HG02763 (cell line): ENCODE results near the gene PPID.
"Not testable (repeated sequence)": the region's sequence is repeated elsewhere in the genome, so short reads cannot be mapped to it uniquely, and the experiment has no call there.

Experiments
- ATAC-seq: cut with Tn5 transposase; IDR thresholded peaks from one replicate; pipeline ENCODE4 v1.9.1; 2021; ENCODE audit warnings: mild to moderate bottlenecking, moderate library complexity; ENCODE audit not compliant: unreplicated experiment

Gene PPID

DNA sequence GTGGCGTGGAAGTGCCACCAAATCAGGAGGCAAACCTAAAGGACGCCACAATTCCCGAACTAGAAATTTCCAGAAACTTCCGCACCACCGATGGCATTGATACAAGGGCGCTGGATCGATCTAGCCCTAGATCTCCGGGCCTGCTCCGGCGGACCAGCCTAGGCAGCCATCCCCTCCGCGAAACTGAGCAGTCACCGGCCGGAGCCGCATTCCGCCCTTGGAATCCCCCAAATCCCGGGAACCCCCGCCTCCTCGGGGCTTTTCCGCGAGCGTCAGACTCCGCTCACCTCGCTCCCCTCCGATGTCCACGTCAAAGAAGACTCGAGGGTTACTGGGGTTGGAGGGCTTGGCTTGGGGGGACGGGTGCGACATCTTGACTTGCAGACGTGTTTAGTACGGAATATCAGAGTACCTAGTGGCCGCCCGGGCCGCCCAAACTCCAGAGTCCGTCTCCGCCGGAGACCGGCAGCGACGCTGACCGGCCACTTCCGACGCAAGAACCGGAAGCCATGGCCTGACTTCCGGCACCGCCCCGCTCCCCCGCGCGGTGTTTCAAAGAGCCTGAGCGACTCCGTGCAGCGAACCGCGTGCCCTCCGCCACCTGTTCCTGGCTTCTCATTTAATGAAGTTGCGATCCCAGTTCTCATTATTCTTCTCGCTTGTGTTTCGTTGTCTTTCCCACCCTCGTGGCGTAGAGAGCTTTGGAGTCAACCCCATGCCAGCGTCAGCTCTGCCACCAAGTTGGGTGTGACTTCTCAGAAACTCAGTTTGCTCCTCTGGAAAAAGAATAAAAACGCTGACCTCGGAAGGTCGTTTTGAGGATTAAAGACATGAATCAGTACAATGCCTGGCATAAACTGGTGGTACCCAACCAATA, at the start of gene PPID:
TSS of gene PPID (minus strand) at position 480 of the 877 bp plus-strand sequence. CDS start at position 372, 108 bp downstream.
- peak; percentile 97 for ATAC-seq

GRCh38 chr4:158771776-158772175, 48.6 kb upstream of the PPID start:
- ATAC-seq: no peak

- no peak for ATAC-seq
These were observed 47.5 kb upstream of the PPID start for GRCh38 chr4:158770671-158771070.

DNA sequence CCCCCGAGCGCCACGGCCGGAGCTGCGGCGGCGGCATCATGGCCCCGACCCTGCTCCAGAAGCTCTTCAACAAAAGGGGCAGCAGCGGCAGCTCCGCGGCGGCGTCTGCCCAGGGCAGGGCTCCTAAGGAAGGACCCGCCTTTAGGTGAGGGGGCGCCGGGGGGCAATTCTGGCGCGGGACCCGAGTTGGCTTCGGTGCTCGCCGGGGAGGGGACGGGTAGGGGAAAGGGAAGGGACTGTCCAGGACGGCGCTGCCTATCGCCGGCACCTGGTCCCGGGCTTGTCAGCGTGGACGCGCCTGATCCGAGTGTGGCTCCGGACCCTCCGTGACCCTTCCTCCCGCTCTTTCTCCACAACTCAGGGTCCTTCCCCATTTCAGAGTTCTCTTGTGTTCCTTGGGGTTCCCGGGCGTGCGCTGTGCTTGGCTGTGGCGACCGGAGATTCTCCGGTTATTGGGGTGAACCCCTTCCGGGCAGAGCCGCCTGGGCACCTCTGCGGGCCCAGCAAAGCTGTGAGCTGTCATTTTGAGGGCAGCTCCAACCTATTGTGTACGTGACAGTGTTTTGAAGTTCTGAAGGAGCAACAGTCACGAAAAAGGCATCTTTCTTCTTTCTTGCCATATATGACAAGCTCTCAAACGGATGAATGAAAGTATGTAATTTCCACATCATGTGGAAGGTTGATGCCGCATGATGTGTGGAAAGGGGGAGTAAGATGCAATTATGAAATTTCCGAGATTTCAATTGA, 46.2 kb upstream of the PPID start:
- ATAC-seq: peak; percentile 31

- ATAC-seq: peak; percentile 86
These were observed 45.5 kb upstream of the PPID start, which contains the start of gene FNIP2 for GRCh38 chr4:158768555-158769174. Gene FNIP2, plus strand, starts transcription at chr4:158769026. Its CDS starts 187 bp downstream, at chr4:158769213.

DNA sequence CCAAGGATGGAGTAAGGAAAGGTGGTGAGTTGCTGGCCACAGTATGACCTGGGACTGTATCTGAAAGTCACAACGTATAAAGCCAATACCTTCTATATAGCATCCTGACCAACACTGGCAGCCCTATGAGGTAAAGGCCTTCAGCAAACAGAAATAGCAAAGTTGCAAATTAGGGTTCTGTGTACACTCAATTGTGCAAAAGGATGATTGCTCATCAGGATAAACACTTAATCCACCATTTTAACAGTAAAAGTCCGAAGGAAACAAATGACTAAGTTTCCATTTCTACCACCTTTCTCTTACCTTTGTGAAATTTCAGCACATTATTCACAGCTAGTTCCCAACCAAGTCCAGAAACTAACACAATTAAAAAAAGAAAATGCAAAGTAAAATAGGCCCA, 44.3 kb upstream of the PPID start:
- no peak for ATAC-seq

GRCh38 chr4:158766434-158767044, 43.3 kb upstream of the PPID start:
- no peak for ATAC-seq

GRCh38 chr4:158763462-158763861, 40.3 kb upstream of the PPID start:
- no peak for ATAC-seq

- ATAC-seq: no peak
These were observed 39.4 kb upstream of the PPID start for GRCh38 chr4:158762553-158762952.

- ATAC-seq: no peak
These were observed 37.7 kb upstream of the PPID start for GRCh38 chr4:158760866-158761265.

DNA sequence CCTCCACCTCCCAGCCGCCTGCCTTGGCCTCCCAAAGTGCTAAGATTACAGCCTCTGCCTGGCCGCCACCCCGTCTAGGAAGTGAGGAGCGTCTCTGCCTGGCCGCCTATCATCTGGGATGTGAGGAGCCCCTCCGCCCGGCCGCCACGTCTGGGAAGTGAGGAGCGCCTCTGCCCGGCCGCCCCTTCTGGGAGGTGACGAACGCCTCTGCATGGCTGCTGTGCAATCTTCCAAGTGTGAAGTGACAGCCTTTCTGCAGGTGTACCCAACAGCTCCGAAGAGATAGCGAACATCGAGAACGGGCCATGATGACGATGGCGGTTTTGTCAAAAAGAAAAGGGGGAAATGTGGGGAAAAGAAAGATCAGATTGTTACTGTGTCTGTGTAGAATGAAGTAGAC, 36.3 kb upstream of the PPID start:
- ATAC-seq: not testable (repeated sequence)

GRCh38 chr4:158758703-158759102, 35.5 kb upstream of the PPID start:
- ATAC-seq: no peak

DNA sequence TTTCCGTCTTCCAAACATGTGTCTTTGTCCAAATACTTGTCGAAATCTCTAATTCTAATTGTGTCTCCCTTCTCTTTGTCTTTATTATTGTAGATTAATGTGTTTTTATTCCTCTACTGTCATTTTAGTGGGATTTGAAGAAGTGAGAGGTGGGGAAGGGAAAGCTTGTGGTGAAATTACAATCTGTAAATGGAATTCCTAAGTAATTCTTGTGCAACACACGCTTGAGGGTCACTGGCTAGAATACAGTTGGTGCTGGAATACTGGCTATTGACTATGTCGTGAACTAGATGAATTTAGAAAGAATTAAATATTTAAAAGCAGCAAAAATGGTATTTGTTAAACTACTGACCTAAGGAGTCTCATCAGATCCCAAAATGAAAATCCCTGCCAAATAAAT, 34.9 kb upstream of the PPID start:
- no peak for ATAC-seq

DNA sequence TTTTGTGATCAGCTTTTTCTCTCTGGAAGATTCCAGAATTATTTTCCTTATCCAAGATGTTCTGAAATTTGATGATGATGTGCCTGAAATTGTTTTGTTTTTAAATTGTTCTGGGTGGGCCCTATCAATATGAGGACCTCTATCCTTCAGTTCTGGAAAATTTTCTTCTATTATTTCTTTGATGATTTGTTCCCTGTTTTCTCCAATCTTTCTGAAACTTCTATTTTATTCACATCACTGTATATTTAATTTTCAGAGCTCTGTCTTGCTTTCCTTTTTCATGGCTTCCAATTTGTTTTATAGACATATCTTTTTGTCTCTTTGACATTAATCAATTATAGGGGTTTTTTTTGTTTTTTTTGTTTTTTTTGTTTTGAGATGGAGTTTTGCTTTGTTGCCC, 33.4 kb upstream of the PPID start:
- ATAC-seq: no peak

GRCh38 chr4:158755819-158756218, 32.6 kb upstream of the PPID start:
- ATAC-seq: not testable (repeated sequence)

DNA sequence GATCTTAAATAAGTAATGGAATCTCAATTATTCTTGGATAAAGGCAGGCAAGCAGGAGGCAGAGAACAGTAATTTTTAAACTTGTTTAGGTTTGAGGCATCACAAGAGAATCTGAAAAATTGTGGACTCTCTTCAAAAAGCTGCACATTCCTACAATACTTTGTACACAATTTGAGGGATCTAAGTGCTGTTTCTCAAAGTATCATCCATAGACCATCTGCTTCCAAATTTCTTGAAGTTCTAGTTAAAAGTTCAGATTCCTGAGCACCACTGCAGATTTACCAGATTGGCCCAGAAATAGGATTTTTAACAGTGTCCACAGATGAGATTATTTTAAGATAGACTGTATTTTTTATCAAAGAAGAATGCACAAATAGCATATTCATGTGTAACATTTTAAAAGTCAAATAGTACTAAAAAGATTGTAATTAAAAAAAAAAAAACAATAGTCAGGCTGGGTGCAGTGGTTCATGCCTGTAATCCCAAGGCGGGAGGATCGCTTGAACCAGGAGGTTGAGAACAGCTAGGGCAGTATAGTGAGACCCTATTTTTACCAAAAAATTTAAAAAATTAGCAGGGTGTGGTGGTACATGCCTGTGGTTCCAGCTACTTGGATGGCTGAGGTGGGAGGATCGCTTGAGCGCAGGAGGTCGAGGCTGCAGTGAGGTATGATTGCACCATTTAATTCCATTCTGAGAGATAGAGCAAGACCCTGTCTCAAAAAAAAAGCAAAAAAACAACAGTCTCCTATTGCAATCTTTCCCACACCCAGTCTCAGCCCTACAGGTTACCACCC, 31.4 kb upstream of the PPID start:
- no peak for ATAC-seq

DNA sequence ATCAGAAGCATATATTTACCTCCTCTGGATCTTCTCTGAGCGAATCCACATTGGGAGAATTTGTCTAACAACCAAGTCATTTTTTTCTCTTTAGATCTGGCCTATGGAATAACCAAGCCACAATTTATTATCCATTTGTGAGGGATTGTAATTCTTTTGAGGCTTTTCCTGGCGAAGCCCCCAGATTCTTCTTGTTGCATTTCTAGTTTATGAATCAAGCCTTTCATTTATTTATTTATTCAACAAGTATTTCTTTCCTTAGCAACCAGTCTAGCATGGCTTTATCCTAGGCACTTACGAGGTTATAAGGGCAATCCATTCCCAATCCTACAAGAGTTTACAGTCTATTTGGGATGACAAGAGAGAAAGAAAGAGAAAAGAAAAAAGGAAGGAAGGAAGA, 27.2 kb upstream of the PPID start:
- no peak for ATAC-seq

- not testable (repeated sequence) for ATAC-seq
These were observed 23.3 kb upstream of the PPID start for GRCh38 chr4:158746537-158746936.

- ATAC-seq: no peak
These were observed 18.3 kb upstream of the PPID start for GRCh38 chr4:158741326-158742021.

DNA sequence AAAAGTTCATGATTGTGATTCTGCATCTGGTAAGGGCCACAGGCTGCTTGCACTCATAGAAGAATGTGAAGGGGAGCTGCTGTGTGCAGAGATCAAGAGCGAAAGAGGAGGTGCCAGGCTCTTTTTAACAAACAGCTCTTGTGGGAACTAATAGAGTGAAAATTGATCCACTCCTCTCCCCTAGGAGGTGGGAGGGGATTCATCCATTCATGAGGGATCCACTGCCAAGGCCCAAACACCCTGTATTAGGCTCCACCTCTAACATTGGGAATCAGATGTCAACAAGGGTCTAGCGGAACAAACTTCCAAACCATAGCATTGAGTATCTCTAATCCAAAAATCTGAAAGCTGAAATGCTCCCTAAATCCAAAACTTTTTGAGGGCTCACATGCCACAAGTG, 16.4 kb upstream of the PPID start:
- no peak for ATAC-seq
